ENCODE measurements around the gene GALNT3. TPM values are rescaled to one million over a fixed set of nuclear protein-coding genes. Genes with fewer than 3 reads are reported as not detected.

GALNT3 gene
- total and polyA plus RNA-seq, 2 donors (not counting 1 experiment from before 2014, with no cell fraction given): 5.7 to 15.9 TPM

- Histone ChIP-seq H3K27ac (ENCODE audit: low read length in 2 of 2) (no peak overlapping the region), H3K27me3 (replicated peaks in 1 of 4; ENCODE audit: control extremely low read depth in 1 of 4, control insufficient read depth in 3 of 4, insufficient read depth in 4 of 4, low read length in 3 of 4) (no peaks in the 10 kb centered on the region), H3K79me2 (ENCODE audit: control insufficient read depth, insufficient read depth, low read length) (peaks cover 62% of the 10 kb centered on the region), H3K9me3 (ENCODE audit: control extremely low read depth in 1 of 3, control insufficient read depth in 2 of 3, insufficient read depth in 1 of 3, low read length in 2 of 3) (peaks cover 4 to 8% (median 4%) of the 10 kb centered on the region in 3 donors), H3K36me3 (replicated peaks in 1 of 2; ENCODE audit: control extremely low read depth in 1 of 2, control insufficient read depth in 1 of 2, extremely low read depth in 1 of 2, insufficient read depth in 2 of 2, low read length in 1 of 2) (peaks cover 3 to 15% of the 10 kb centered on the region in 2 experiments), H3K9ac (ENCODE audit: low read length) (no peak overlapping the region), H4K20me1 (ENCODE audit: control insufficient read depth, insufficient read depth, low read length, poor library complexity, severe bottlenecking) (peaks cover 20% of the 10 kb centered on the region), H3K4me2 (replicated peaks; ENCODE audit: low read depth, low read length, poor library complexity, severe bottlenecking) (no peak overlapping the region), H3K4me1 (ENCODE audit: control insufficient read depth in 2 of 2, insufficient read depth in 2 of 2, low read length in 2 of 2) (peaks cover 6 to 9% of the 10 kb centered on the region in 2 donors), H2AFZ (ENCODE audit: insufficient read depth, low read depth, low read length, poor library complexity, severe bottlenecking) (no peak overlapping the region), H3K4me3 (ENCODE audit: control extremely low read depth in 1 of 5, extremely low read depth in 1 of 5, insufficient read depth in 1 of 5, low read depth in 2 of 5, low read length in 4 of 5) (no peak overlapping the region)
- Mint-ChIP-seq H3K27ac (no peak overlapping the region), H3K9me3 (ENCODE audit: insufficient read depth) (no peaks in the 10 kb centered on the region), H3K27me3 (no peaks in the 10 kb centered on the region), H3K4me1 (peaks cover 13% of the 10 kb centered on the region), H3K4me3 (no peak overlapping the region)
- TF ChIP-seq CTCF (IDR thresholded peaks at IDR 0.05) (no peak), EZH2 (IDR thresholded peaks at IDR 0.05; ENCODE audit: borderline replicate concordance, insufficient read depth, low read depth, low read length, poor library complexity, severe bottlenecking) (no peak)
- POLR2A ChIA-PET: no interaction called here
- DNase-seq (no peak), ATAC-seq (ENCODE audit: low read depth) (no peak)
- CTCF ChIA-PET: interaction anchor here (1.3 to 2.5 kb wide), 2 partner anchors 69 to 96 kb away, joined by 3 to 12 read pairs; no protein-coding TSS in a partner anchor
- intact Hi-C loops (cut with micrococcal nuclease): no loop called here
Measured at GRCh38 chr2:165778187-165778556, 15.9 kb downstream of the GALNT3 start.

DNA sequence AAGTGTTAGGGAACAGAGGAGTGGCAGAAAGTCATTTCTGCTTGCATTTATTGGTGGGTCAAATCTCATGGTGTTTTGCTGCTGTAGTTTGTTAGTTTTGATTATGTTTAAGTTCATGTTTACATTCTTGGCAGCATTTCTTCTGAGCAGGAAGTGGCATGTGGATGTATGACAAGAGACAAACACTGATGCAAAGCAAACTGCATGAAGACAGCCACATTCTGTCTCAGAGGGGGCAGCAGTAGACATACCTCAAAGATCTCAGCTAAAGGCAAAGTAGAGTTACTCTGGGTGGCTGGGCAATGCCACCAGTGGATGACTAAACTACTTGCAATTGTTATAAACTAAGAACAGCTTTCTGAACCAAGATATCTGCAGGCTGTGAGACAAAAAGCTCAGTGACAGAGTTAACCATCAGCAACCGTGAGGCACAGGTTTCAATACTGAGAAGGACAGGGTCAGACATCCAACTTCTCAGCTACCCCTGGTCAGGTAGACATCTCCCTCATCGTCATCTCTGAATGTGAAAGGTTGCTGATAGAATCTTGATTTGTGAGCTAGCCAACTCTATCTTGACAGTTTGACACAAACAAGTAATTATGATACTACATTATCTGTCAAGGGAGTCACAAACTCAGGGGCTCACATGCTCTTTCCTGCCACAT is 16.4 kb downstream of the GALNT3 start:
- no peak for DNase-seq

More for the DNA sequence above, 16.4 kb downstream of the GALNT3 start:
- ChIA-PET POLR2A (no interaction called here), CTCF (interaction anchor here (1.3 to 2.5 kb wide), 2 partner anchors 69 to 96 kb away, joined by 3 to 12 read pairs; no protein-coding TSS in a partner anchor)
- Histone ChIP-seq H3K4me3 (ENCODE audit: control extremely low read depth in 1 of 5, extremely low read depth in 1 of 5, insufficient read depth in 1 of 5, low read depth in 2 of 5, low read length in 4 of 5) (no peak overlapping the region), H2AFZ (ENCODE audit: insufficient read depth, low read depth, low read length, poor library complexity, severe bottlenecking) (no peak overlapping the region), H3K4me1 (ENCODE audit: control insufficient read depth in 2 of 2, insufficient read depth in 2 of 2, low read length in 2 of 2) (peaks cover 6 to 9% of the 10 kb centered on the region in 2 donors), H3K9ac (ENCODE audit: low read length) (no peak overlapping the region), H4K20me1 (ENCODE audit: control insufficient read depth, insufficient read depth, low read length, poor library complexity, severe bottlenecking) (peaks cover 16% of the 10 kb centered on the region), H3K36me3 (replicated peaks in 1 of 2; ENCODE audit: control extremely low read depth in 1 of 2, control insufficient read depth in 1 of 2, extremely low read depth in 1 of 2, insufficient read depth in 2 of 2, low read length in 1 of 2) (peaks cover 0 to 15% of the 10 kb centered on the region in 2 experiments), H3K79me2 (ENCODE audit: control insufficient read depth, insufficient read depth, low read length) (peaks cover 63% of the 10 kb centered on the region), H3K4me2 (replicated peaks; ENCODE audit: low read depth, low read length, poor library complexity, severe bottlenecking) (peak overlapping the region; percentile 2), H3K27ac (ENCODE audit: low read length in 2 of 2) (peak overlapping the region in 1 of 2 donors; percentile 33), H3K9me3 (ENCODE audit: control extremely low read depth in 1 of 3, control insufficient read depth in 2 of 3, insufficient read depth in 1 of 3, low read length in 2 of 3) (peaks cover 4 to 8% (median 4%) of the 10 kb centered on the region in 3 donors), H3K27me3 (replicated peaks in 1 of 4; ENCODE audit: control extremely low read depth in 1 of 4, control insufficient read depth in 3 of 4, insufficient read depth in 4 of 4, low read length in 3 of 4) (no peaks in the 10 kb centered on the region)
- Mint-ChIP-seq H3K27ac (peak overlapping the region; percentile 50), H3K4me1 (peaks cover 16% of the 10 kb centered on the region), H3K4me3 (no peak overlapping the region), H3K9me3 (ENCODE audit: insufficient read depth) (peaks cover 3% of the 10 kb centered on the region), H3K27me3 (no peaks in the 10 kb centered on the region)
- no peak for TF ChIP-seq CTCF (IDR thresholded peaks at IDR 0.05)
- no peak for TF ChIP-seq EZH2 (IDR thresholded peaks at IDR 0.05; ENCODE audit: borderline replicate concordance, insufficient read depth, low read depth, low read length, poor library complexity, severe bottlenecking)
- intact Hi-C loops (cut with micrococcal nuclease): no loop called here
- peak; percentile 41 for ATAC-seq (ENCODE audit: low read depth)
- no CpG with 5 or more reads among the region's 2 CpGs for WGBS (ENCODE audit: insufficient coverage)

All from B cell (primary cell).